ENCODE measurements around the gene KRTAP12-1. TPM values are rescaled to one million over a fixed set of nuclear protein-coding genes. Genes with fewer than 3 reads are reported as not detected.
"Not testable (repeated sequence)": the region's sequence is repeated elsewhere in the genome, so short reads cannot be mapped to it uniquely, and the experiment has no call there.

The KRTAP12-1 gene
- total RNA-seq, 2 donors from 2014 or later, result not detected

DNA sequence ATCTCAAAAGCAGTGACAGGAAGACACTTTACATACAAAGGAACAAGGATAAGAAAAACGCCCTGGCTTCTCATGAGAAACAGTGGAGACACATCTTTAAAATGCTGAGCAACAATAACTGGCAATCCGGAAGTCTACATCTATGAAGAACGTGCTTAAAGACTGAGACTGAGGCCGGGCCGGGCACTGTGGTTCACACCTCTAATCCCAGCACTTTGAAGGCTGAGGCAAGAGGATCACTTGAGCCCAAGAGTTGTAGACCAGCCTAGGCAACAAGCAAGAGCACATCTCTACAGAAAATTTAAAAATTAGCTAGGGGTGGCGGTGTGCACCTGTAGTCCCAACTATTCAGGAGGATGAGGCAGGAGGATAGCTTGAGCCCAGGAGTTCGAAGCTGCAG lies 2.1 kb upstream of the KRTAP12-1 start:
- DNase-seq (ENCODE audit: low spot score), result no peak
- intact Hi-C loops (cut with DNase I), result no loop called here

- no peak for DNase-seq (ENCODE audit: low spot score)
- intact Hi-C loops (cut with DNase I), result loop anchor here in 1 of 2 donors (1.0 kb wide), 1 partner anchor 27 kb away; no protein-coding TSS in a partner anchor
Observed at GRCh38 chr21:44682580-44683151, 703 bp upstream of the KRTAP12-1 start.

GRCh38 chr21:44681152-44681551 lies 811 bp downstream of the KRTAP12-1 start:
- intact Hi-C loops (cut with DNase I), result no loop called here
- DNase-seq (ENCODE audit: low spot score), result no peak

GRCh38 chr21:44677881-44678280 lies 4.1 kb downstream of the KRTAP12-1 start:
- intact Hi-C loops (cut with DNase I), result no loop called here
- DNase-seq (ENCODE audit: low spot score), result no peak

- intact Hi-C loops (cut with DNase I), result no loop called here
- no peak for DNase-seq (ENCODE audit: low spot score)
Observed at GRCh38 chr21:44671911-44672310, 10.1 kb downstream of the KRTAP12-1 start.

DNA sequence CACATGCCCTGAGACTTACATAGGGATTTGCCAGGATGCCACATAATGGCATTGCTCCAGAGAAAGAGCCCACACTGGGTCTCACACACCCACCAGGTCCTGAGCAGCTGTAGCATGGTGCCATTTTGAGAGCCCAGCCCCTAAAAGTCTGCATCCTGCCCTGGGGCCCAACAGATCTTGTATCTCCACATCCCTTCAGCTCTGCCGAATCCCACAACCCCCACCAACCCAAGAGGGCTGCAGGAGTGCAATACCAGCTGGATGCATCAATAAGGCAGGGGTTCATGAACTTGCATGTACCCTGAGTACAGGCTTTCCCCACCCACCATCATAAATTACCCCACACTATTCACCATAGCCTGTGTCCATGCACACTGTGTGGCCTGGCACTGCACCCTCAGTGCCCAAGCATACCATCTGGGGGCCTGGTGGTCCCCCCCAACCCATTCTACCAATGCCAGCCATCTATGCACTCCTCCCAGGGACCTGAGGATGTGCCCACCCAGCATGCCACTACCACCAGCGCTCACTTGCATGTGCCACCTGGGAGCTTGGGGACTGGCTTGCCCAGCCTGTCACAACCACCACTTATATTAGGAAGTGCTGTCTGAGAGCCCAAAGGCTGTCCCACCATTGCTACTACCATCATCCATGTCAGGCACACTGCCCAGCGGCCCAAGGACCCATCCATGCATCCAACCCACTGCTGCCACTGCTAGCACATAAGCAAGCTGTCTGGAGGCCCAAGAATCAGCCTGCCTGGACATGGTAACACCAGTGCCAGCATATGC lies 11.1 kb downstream of the KRTAP12-1 start:
- DNase-seq (ENCODE audit: low spot score), result no peak
- intact Hi-C loops (cut with DNase I), result no loop called here

GRCh38 chr21:44667612-44668011 lies 14.4 kb downstream of the KRTAP12-1 start:
- DNase-seq (ENCODE audit: low spot score), result no peak
- intact Hi-C loops (cut with DNase I), result no loop called here

DNA sequence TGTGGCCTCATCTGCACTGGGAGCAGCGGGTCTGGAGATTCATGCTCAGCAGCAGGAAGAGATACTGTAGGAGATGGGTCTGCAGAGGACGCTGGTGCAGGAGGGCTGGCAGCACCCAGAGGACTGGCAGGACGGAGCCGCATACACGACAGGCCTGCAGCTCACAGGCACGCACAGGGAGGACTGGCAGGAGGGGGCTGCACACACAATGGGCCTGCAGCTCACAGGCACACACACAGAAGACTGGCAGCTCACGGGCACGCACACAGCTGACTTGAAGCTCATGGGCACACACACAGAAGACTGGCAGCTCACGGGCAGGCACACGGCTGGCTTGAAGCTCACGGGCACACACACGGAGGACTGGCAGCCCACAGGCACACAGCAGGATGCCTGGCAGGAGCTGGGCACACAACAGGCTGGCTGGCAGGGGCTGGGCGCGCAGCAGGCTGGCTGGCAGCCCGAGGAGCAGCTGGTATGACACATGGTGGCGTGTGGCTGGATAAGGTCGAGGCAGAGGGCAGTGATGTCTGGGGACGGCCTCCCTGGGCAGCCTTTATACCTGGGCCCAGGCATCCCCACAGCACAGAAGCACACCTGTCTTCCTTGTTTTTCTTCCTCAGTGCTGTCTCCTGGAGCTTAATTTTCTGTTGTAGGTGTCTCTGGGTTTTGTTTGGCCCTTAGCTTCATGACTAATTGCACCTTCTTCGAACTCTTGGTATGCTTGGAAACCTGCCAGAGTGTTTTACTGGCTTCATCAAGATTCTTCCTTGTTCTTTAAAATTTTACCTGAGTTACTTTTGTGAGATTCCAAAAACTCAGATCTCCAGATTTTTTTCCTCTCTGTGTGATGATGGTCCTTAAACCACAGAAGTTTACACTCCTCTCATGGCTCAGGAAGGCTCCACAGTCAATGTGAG lies 15.3 kb downstream of the KRTAP12-1 start, which contains the start of gene KRTAP12-2:
TSS of gene KRTAP12-2 (minus strand) at position 527 of the 920 bp plus-strand sequence. CDS start at position 486, 41 bp downstream.
- no peak for DNase-seq (ENCODE audit: low spot score)
- intact Hi-C loops (cut with DNase I), result no loop called here

GRCh38 chr21:44664691-44665090 lies 17.3 kb downstream of the KRTAP12-1 start:
- intact Hi-C loops (cut with DNase I), result no loop called here
- DNase-seq (ENCODE audit: low spot score), result no peak

- intact Hi-C loops (cut with DNase I); DNase-seq (ENCODE audit: low spot score): not testable (repeated sequence)
Observed at GRCh38 chr21:44661567-44661966, 20.4 kb downstream of the KRTAP12-1 start.

DNA sequence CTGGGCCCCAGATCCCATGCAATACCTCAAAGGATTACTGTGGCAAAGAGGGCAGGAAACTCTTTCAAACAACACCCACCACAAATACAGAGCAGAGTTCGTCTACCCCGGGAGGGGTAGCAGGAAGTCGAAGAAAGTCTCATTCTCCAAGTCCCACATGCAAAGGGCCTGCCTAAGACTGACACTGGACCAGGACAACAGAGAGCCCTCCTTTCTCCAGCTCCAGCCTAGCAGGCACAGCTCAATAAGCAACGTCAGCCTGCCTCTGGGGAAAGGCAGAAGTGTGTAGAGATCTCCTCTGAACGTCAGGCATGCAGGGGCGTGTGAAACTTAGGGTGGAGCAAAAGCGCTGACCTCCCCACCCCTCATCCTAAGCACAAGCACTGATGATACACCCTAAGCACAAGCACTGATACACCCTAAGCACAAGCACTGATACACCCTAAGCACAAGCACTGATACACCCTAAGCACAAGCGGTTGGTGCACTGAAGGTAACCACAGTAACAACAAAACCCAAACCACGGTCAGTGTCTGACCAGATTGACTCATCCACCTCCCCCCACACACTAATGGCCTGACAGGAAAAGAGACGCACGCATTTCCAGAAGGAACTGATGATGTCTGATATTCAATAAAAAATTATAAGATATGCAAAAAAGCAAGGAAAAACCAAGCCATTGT lies 22.9 kb downstream of the KRTAP12-1 start:
- intact Hi-C loops (cut with DNase I), result no loop called here

DNA sequence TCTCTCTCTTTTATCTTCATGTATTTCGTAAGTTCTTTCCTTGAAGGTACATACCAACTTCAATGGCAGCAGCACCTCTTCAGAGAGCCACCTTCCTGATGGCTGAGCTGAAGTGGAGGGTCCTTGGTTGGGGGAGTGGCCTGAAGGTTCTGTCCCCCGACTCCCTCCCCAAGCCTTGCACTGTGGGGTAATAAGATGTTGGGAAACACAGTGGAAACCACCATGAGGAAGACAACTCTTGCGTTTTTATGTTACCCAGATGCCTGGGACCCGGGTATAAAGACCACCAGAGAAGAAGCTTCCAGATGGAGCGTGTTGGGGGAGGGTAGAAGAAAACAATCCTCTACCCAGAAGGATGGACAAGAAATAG lies 23.4 kb downstream of the KRTAP12-1 start:
- DNase-seq (ENCODE audit: low spot score), result no peak
- intact Hi-C loops (cut with DNase I), result no loop called here

More for the DNA sequence above, 22.9 kb downstream of the KRTAP12-1 start:
- no peak for DNase-seq (ENCODE audit: low spot score)

- intact Hi-C loops (cut with DNase I), result no loop called here
- no peak for DNase-seq (ENCODE audit: low spot score)
Observed at GRCh38 chr21:44657635-44658540, 24.1 kb downstream of the KRTAP12-1 start, which contains the start of gene KRTAP12-3. KRTAP12-3 (plus strand) TSS chr21:44657932; CDS start chr21:44657980, 48 bp downstream.

DNA sequence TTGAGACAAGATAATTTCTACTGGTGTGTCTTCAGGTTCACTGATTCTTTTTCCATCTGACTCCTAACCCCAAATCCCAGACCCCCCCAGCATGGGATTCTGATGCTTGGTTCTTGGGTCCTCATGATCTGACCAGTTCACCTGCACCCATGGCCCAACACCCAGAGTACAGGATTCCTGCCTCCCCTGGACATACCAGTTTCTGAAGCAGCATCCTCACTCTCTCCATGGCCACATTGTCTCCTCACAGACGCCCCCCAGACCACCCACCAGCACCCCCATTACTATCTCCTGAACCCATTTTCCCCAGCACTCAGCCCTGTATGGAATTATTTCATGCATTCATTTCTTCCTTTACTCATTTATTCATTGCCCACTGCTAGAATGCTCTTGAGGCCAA lies 25.1 kb downstream of the KRTAP12-1 start:
- no peak for DNase-seq (ENCODE audit: low spot score)
- intact Hi-C loops (cut with DNase I), result no loop called here

DNA sequence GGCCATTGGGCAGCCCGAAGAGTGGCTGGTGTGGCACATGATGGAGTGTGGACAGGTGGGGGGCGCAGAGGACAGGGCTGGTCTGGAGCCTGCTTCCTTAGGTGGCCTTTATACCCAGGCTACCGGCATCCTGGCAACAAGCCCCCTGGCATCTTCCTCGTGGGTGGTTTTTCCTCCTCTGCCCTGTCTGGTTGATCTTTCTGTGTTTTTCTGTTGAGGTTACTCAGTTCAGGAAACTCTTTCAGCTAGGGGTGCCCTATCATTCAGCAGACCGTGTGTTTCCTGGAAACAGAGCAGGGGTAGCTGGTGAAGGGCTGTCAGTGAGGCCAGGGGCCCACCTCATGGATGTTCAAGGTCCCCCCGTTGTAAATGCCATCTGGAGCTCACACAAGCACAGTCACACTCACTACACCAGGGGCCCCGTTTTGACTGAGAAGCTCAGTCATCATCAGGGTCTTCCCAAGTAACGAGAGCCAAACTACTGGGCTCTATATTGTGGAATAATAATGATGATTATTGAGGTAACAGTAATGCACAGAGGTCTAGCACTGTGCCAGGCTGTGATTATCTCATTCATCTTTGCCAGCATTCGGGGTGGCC lies 27.3 kb downstream of the KRTAP12-1 start, which contains the start of gene KRTAP12-4:
TSS of gene KRTAP12-4 (minus strand) at position 84 of the 600 bp plus-strand sequence. CDS start at position 39, 45 bp downstream.
- no peak for DNase-seq (ENCODE audit: low spot score)
- intact Hi-C loops (cut with DNase I), result no loop called here

GRCh38 chr21:44653656-44654575 lies 28.0 kb downstream of the KRTAP12-1 start:
- intact Hi-C loops (cut with DNase I), result no loop called here
- DNase-seq (ENCODE audit: low spot score), result no peak

DNA sequence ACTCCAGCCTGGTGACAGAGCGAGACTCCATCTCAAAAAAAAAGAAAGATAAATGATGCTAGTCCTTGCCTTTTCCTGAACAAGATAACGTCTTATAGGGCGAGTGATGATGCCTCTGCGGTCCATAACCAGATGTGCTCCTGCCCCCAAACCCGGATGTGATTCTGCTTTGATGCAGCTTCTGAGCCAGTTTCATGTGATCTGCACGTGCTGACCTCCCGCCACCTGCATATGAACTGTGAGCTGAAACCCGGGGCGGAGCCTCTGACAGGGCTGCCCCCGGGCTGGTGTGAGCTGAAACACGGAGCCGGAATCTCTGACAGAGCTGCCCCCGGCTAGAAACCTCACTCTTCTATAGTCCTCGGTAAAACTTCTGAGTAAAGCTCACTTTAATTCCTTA lies 28.8 kb downstream of the KRTAP12-1 start:
- no peak for DNase-seq (ENCODE audit: low spot score)
- intact Hi-C loops (cut with DNase I), result no loop called here

All from posterior vena cava (tissue), 2 donors.